IMR-90 (cell line): Measurements from ENCODE around the gene VAMP7. TPM values are rescaled to one million over a fixed set of nuclear protein-coding genes. Genes with fewer than 3 reads are reported as not detected.

Experiments
- ATAC-seq: fragments of 200-7000 bp; cut with Tn5 transposase; 2 replicates; pipeline ENCODE4 v1.9.1; 2020; ENCODE audit warnings: low read depth, mild to moderate bottlenecking, moderate library complexity
- BruUV-seq: library from RNA; stranded (reverse); fragments of 400-500 nt; replicated peaks from 2 replicates; lab custom pipeline; 2021; lab: Mats Ljungman, UMichigan
- CTCF ChIA-PET: fragments of 300-600 bp; formaldehyde crosslinking; extraction: SDS; loops from one replicate; lab custom pipeline; 2021; ENCODE audit warnings: antibody characterized with exemption; lab: Yijun Ruan, JAX
- POLR2A ChIA-PET: fragments of 300-600 bp; sonication (Branson Sonifier 250); formaldehyde crosslinking; loops from one replicate; lab custom pipeline; 2022; ENCODE audit warnings: antibody characterized with exemption; ENCODE audit not compliant: unreplicated experiment; lab: Charles Lee
- DNase-seq: peaks from one replicate; pipeline ENCODE4 v3.0.0; 2013
- H2AFZ ChIP-seq: replicated peaks from 2 replicates; pipeline ENCODE3; 2013; ENCODE audit warnings: low read length, mild to moderate bottlenecking; ENCODE audit not compliant: poor library complexity
- H2AK5ac ChIP-seq: 2 replicates; pipeline ENCODE4 v1.6.1; 2013; ENCODE audit warnings: low read depth, low read length, inconsistent platforms
- H2AK9ac ChIP-seq: replicated peaks from 2 replicates; pipeline ENCODE3; 2013; ENCODE audit warnings: mild to moderate bottlenecking, low read depth, low read length, moderate library complexity; ENCODE audit not compliant: poor library complexity
- H2BK120ac ChIP-seq: 2 replicates; pipeline ENCODE4 v1.6.1; 2013; ENCODE audit warnings: low read depth, low read length, inconsistent platforms
- H2BK15ac ChIP-seq: 3 replicates; pipeline ENCODE4 v1.6.1; 2013; ENCODE audit warnings: low read depth, low read length, inconsistent platforms
- H2BK20ac ChIP-seq: 2 replicates; pipeline ENCODE4 v1.6.1; 2013; ENCODE audit warnings: low read depth, mild to moderate bottlenecking, inconsistent platforms, low read length, moderate library complexity
- H2BK5ac ChIP-seq: 2 replicates; pipeline ENCODE4 v1.6.1; 2013; ENCODE audit warnings: mild to moderate bottlenecking, low read depth, low read length, inconsistent platforms; ENCODE audit not compliant: poor library complexity, severe bottlenecking
- H3K14ac ChIP-seq: replicated peaks from 2 replicates; pipeline ENCODE4 v1.6.1; 2013; ENCODE audit warnings: low read depth, low read length, inconsistent platforms
- H3K18ac ChIP-seq: 2 replicates; pipeline ENCODE4 v1.6.1; 2013; ENCODE audit warnings: low read depth, low read length, control low read depth
- H3K23ac ChIP-seq: 2 replicates; pipeline ENCODE4 v1.6.1; 2013; ENCODE audit warnings: low read depth, low read length, inconsistent platforms
- H3K27ac ChIP-seq: 2 replicates; pipeline ENCODE4 v1.5.1; 2013; ENCODE audit warnings: mild to moderate bottlenecking, control low read depth, low read length; ENCODE audit not compliant: insufficient read depth
- H3K27me3 ChIP-seq: 2 replicates; pipeline ENCODE4 v1.6.1; 2013; ENCODE audit warnings: low read length; ENCODE audit not compliant: control insufficient read depth, insufficient read depth
- H3K36me3 ChIP-seq: 2 replicates; pipeline ENCODE4 v1.6.1; 2013; ENCODE audit warnings: low read length, mixed read lengths; ENCODE audit not compliant: control insufficient read depth, insufficient read depth
- H3K4ac ChIP-seq: 2 replicates; pipeline ENCODE4 v1.6.1; 2013; ENCODE audit warnings: low read depth, low read length, inconsistent platforms
- H3K4me1 ChIP-seq: 2 replicates; pipeline ENCODE4 v1.6.1; 2013; ENCODE audit warnings: low read length, mixed read lengths; ENCODE audit not compliant: control insufficient read depth, insufficient read depth
- H3K4me2 ChIP-seq: 2 replicates; pipeline ENCODE4 v1.6.1; 2013; ENCODE audit warnings: low read depth, mild to moderate bottlenecking, control low read depth, low read length, moderate library complexity
- H3K4me3 ChIP-seq: 2 replicates; pipeline ENCODE4 v1.5.1; 2013; ENCODE audit warnings: low read depth, mild to moderate bottlenecking, control low read depth, low read length, moderate library complexity; ENCODE audit not compliant: insufficient read depth
- H3K56ac ChIP-seq: 2 replicates; pipeline ENCODE4 v1.6.1; 2013; ENCODE audit warnings: low read length, inconsistent platforms; ENCODE audit not compliant: insufficient read depth; ENCODE audit errors: extremely low read depth
- H3K79me1 ChIP-seq, 2 experiments: 2 replicates each; pipeline ENCODE4 v1.6.1; 2013; ENCODE audit warnings: low read length in 2 of 2, inconsistent platforms in 1 of 2, low read depth in 1 of 2
- H3K9ac ChIP-seq: 2 replicates; pipeline ENCODE4 v1.6.1; 2013; ENCODE audit warnings: low read depth, low read length, control low read depth
- H3K9me1 ChIP-seq: 2 replicates; pipeline ENCODE4 v1.6.1; 2013; ENCODE audit warnings: low read length, inconsistent platforms; ENCODE audit not compliant: insufficient read depth
- H3K9me3 ChIP-seq: 2 replicates; pipeline ENCODE4 v1.6.1; 2013; ENCODE audit warnings: low read length; ENCODE audit not compliant: control insufficient read depth, insufficient read depth
- H4K20me1 ChIP-seq: 2 replicates; pipeline ENCODE4 v1.6.1; 2013; ENCODE audit warnings: low read length, inconsistent platforms; ENCODE audit not compliant: insufficient read depth
- H4K5ac ChIP-seq: 2 replicates; pipeline ENCODE4 v1.6.1; 2013; ENCODE audit warnings: mild to moderate bottlenecking, low read depth, low read length, control low read depth
- H4K8ac ChIP-seq, 2 experiments: 2 replicates each; pipeline ENCODE4 v1.6.1; 2013; ENCODE audit warnings: low read depth in 2 of 2, low read length in 2 of 2, control low read depth in 1 of 2, inconsistent platforms in 1 of 2
- H4K91ac ChIP-seq: 2 replicates; pipeline ENCODE4 v1.6.1; 2013; ENCODE audit warnings: low read depth, low read length, inconsistent platforms; ENCODE audit not compliant: insufficient read depth
- ELK1 ChIP-seq: fragments of 150-350 bp; IDR thresholded peaks from 2 replicates; pipeline ENCODE4 v1.6.1; 2016; ENCODE audit warnings: low read depth, mild to moderate bottlenecking, low read length, moderate library complexity, borderline replicate concordance
- POLR2A ChIP-seq: IDR thresholded peaks from 2 replicates; pipeline ENCODE4 v1.6.1; 2012; ENCODE audit warnings: mild to moderate bottlenecking, low read depth, low read length
- USF2 ChIP-seq: fragments of 150-350 bp; IDR thresholded peaks from 2 replicates; pipeline ENCODE4 v1.6.1; 2017; ENCODE audit warnings: mild to moderate bottlenecking, antibody characterized with exemption, low read length, low read depth
- WGBS, 2 experiments: methylation state at CpG; one replicate each; pipeline versions ENCODE4 v1.1.5 to v1.1.7; 2013; ENCODE audit warnings: missing lambda C conversion rate in 2 of 2; ENCODE audit not compliant: insufficient read length in 1 of 2; ENCODE audit errors: extremely low coverage in 2 of 2; 5-methylcytosine and 5-hydroxymethylcytosine counted together
- dilution Hi-C: fragments of 300-500 bp; cut with HindIII; formaldehyde crosslinking; loops from one replicate; pipeline ENCODE4 v1.14.3; 2018; ENCODE audit warnings: low sequenced_read_pairs; ENCODE audit not compliant: unreplicated experiment
- in situ Hi-C: fragments of 300-500 bp; cut with MboI; formaldehyde crosslinking; loops from 3 replicates; pipeline ENCODE4 v1.14.3; 2019; ENCODE audit warnings: low sequenced_read_pairs, inconsistent platforms, mixed read lengths
- intact Hi-C: fragments of 100-400 bp; cut with micrococcal nuclease; formaldehyde crosslinking; loops from 2 replicates; pipeline ENCODE4 v1.10.0; 2022
- polyA plus RNA-seq, 3 experiments: library from polyadenylated mRNA; depleted of rRNA; stranded (reverse); fragments of >200 nt; gene quantifications; 2 replicates each; pipeline ENCODE4 v1.2.3, GENCODE V29; 2012; ENCODE audit warnings: low replicate concordance in 1 of 3
- total RNA-seq: library from RNA; depleted of rRNA; stranded (reverse); fragments of >200 nt; gene quantifications from 2 replicates; pipeline ENCODE4 v1.2.3, GENCODE V29; 2012

VAMP7 gene
- total and polyA plus RNA-seq, 2 of the 4 experiments (the other 2 are of a cell fraction): 21.7 to 39.1 TPM

GRCh38 chrX:155881158-155881993 lies at the start of gene VAMP7 (continued):
- TF ChIP-seq USF2: no peak

- Histone ChIP-seq H4K91ac (no peak overlapping the region), H3K4me1 (no peaks in the 10 kb centered on the region), H2BK20ac (no peak overlapping the region), H3K4ac (no peak overlapping the region), H4K8ac (no peak overlapping the region), H3K9me1 (no peaks in the 10 kb centered on the region), H3K4me3 (no peak overlapping the region), H3K56ac (no peak overlapping the region), H3K23ac (no peak overlapping the region), H2BK120ac (no peak overlapping the region), H3K27ac (no peak overlapping the region), H2AFZ (no peak overlapping the region), H3K9ac (no peak overlapping the region), H4K5ac (no peak overlapping the region), H3K79me1 (no peaks in the 10 kb centered on the region), H3K14ac (no peak overlapping the region), H3K9me3 (no peaks in the 10 kb centered on the region), H3K36me3 (no peaks in the 10 kb centered on the region), H2AK9ac (no peak overlapping the region), H3K27me3 (no peaks in the 10 kb centered on the region), H2BK5ac (no peak overlapping the region), H3K18ac (no peak overlapping the region), H4K20me1 (no peaks in the 10 kb centered on the region), H2BK15ac (no peak overlapping the region), H2AK5ac (no peak overlapping the region), H3K4me2 (no peak overlapping the region)
- intact Hi-C loops (no loop called here), in situ Hi-C loops (no loop called here), dilution Hi-C loops (no loop called here)
- ChIA-PET POLR2A (no interaction called here), CTCF (no interaction called here)
- DNase-seq (no peak), ATAC-seq (no peak)
- WGBS, 2 experiments: no CpG with 5 or more reads among the region's 3 CpGs
- BruUV-seq: no TSS peak
- no peak for TF ChIP-seq POLR2A
- TF ChIP-seq ELK1: no peak
- TF ChIP-seq USF2: no peak
These were observed 39.9 kb upstream of the VAMP7 start for GRCh38 chrX:155841232-155841631.
